Anterior cingulate cortex (tissue), 58 donors: ENCODE results near the gene KCNJ10.

Experiments used
- DNase-seq, 58 donors: peaks; one replicate each; lab custom pipeline; 2025; lab: John Stamatoyannopoulos, UW

KCNJ10 gene

DNA sequence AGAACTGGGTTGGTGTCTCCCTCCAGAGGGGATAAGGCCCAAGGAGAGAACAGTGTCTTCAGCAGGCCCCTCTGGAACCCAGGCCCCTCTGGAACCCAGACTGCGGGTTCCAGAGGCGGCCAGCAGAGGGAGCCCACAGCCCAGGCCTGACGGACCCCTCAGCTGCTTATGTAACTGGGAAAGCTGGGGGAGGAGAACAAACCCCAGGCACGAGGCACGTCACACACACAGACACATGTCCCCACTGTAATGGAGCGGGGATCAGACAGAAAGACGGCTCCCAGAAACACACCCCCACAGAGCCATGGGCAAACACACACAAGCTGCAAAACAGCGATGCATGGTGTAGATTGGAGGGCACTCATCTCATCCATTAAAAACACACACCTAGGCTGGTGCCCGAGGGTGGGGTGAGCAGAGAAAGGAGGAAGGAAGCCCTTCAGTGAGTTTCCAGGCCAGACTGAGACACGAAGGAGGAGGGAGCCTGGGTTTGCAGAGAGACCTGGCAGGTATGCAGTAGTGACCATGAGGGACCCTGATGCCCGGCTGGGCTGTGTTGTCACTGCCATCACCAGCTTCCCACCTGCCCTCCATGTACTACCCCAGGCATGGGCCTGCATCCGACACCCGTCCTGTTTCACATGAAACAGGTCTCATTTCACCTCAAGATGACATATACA, 31.2 kb upstream of the KCNJ10 start:
- DNase-seq, result peak; percentile 41 to 95 (median 86)

GRCh38 chr1:160099716-160100375, 29.9 kb upstream of the KCNJ10 start:
- DNase-seq, result no peak

DNA sequence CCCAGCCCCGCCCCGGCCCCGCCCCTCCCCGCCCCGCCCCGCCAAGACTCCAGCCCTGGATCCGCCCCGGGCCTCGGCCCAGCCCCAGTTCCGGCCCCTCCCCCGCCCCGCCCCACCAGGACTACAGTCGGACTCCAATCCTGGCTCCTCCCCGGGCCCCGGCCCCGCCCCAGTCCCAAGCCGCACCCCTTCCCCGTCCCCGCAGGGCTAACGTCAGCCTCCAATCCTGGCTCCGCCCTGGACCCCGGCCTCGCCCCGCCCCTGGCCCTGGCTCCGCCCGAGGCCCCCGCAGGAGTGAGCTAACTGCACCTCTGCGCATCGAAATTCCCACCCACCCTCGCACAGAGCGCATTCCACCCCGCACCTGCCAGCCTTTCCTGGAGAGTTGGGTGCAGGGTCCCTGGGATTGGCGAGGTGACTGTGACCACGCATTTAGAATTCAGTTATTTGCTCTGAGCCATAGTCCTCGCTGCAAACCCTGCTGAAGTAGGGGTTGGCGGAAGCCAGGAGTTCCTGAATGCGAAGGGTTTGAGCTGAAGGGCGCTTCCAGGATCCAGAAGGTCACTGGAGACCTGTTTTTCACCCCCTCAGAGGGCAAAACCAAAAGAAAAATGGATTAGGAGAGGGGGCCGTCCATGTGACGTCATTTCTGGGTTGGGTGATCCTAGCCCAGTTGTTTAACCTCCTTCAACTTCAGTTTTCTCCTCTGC, 29.0 kb upstream of the KCNJ10 start:
- DNase-seq, result peak; percentile 40 to 100 (median 97)

GRCh38 chr1:160097911-160098851, 28.2 kb upstream of the KCNJ10 start, which contains the start of gene IGSF8:
Gene IGSF8, minus strand, starts transcription at chr1:160098619. Its CDS starts 147 bp downstream, at chr1:160098472.
- DNase-seq, result peak in 56 of 58 donors; percentile 63 to 98 (median 92)

DNA sequence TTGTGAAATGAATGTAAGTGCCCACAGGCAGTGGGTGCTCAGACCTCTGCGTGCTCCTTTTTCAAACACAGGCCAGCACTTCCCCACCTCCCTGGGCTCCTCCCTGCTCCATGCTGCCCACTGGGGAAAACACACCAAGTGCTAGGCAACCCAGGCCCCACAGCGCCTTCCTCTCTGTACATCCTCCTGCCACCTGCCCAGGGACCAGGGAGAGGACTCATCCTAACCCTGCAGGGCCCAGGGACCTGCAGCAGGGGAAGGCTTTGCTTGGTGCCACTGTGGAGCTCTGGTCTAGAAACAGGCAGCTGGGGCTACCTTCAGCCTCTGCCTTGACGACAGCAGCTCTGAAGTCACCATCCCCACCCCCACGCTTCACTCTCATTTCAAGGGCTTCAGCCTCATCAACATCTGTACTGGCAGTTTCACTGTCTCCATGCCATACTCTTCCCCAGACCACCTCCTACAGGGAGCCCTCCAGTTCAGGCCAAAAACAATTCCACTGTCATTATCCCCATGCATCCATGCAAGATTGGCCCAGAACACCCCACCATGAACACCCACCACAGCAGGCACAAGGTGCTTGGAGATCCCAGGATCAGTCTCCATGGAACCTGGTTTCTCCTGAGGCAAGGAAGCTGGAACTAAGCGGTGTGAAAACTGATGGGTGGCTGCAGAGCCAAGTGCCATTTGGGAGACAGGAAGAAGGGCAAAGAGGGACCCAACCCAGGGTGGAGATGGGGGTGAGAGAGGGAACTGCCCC, 27.4 kb upstream of the KCNJ10 start:
- peak in 19 of 58 donors; percentile 23 to 64 (median 46) for DNase-seq

DNA sequence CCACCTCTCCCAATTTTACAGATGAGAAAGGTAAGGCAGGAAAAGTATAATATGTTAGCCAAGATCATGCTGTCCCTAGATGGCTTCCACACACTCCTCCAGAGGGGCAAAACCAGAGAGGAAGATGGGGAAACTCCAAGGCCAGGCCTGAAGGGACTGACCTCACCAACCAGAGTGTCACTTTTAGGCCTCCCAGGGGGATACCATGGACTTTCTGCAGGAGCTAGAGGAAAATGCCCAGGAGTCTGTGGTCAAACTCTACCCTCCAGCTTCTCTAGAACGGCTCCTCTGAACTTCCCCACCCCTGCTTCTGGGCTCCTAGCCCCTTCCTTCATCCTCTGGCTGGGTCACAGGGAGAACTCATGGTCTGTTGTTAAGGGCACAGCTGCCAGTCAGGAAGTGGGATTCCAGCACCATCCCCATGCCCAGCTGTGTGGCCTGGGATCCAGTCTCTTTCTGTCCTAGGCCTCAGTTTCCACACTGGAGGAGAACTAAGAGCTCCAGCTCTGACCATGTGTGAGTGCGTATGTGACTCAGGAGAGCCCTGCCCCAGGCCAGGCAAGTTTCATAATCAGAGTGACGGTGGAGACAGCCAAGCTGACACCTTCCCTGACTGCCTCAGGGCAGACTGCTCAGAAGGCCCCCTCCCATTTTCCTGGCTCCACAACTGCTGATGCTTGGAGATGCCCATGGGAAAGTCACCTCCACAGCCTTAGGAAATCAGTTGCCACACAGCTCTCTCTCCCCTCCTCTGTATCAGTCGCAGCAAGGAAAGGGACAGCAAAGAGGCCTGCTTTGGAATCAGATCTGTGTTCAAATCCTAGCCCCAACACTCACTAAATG, 26.5 kb upstream of the KCNJ10 start:
- peak in 5 of 58 donors; percentile 34 to 55 (median 38) for DNase-seq

DNA sequence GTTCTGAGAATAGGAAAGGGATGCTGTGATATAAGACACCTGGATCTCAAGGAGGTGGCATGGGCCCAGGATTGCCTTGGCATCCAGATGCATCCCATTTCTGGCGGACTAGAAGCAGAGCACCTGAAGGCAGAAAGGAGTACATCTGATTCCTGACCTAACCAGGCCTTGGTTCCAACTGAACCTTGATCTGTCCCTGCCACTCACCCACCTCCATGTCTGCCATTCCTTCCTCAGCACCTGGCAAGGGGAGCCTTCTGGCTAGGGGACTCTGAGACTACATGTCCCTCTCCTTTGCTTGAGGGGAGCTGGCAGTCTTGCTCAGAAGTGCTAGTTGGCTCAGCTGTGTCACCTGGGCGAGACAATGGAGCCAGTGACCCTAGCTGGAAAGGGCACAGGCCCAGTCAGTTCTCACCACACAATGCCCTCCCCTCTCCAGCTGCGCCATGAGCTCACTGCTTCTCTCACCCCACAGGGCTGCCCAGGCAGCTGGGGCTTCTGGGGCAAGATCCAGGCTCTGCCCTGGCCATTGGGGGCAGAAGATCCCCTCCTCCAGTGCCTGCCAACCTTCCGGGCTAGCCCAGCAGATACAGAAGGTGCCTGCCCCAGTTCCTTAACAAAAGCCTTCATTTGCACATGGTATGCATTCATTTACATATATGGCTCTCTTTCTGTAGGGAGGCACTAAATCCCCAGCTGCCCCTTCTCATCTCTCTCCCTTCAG, 25.6 kb upstream of the KCNJ10 start:
- peak in 45 of 58 donors; percentile 20 to 93 (median 72) for DNase-seq

- DNase-seq, result no peak
Measured at GRCh38 chr1:160094806-160095205, 24.8 kb upstream of the KCNJ10 start.

DNA sequence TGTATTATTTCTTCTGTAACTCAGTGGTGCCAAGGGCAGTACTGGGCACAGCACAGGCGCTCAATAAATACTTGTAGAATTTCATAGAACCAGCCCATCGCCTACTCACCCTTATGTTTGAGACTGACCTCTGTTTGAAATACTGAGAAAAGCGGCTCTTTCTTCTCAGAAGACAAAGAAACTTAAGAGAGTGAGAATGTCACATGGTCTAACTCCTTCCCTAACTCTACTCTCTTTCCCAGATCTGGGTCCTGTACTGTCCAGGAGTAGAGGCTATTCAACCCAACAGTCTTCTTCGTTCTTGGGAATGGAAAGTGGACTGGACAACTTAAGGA, 24.3 kb upstream of the KCNJ10 start:
- DNase-seq, result no peak

GRCh38 chr1:160093624-160094290, 23.8 kb upstream of the KCNJ10 start:
- peak in 2 of 58 donors; percentile 18 to 24 for DNase-seq

DNA sequence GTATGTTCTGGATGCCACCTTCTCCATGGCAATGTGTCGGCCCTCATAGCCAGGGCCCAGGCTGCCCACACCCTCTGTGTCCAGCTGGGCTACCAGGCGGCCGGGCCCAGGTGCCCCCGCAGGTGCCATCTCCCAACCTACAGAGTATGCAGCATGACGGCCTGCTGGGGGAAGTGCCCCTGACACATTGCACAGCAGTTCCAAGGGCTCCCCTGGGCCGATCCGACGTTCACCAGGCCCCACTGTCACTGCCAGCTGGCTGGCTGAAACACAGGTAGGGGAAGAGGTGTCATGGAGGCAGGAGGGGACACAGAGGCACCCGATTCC, 23.1 kb upstream of the KCNJ10 start:
- DNase-seq, result peak in 1 of 58 donors; percentile 35

DNA sequence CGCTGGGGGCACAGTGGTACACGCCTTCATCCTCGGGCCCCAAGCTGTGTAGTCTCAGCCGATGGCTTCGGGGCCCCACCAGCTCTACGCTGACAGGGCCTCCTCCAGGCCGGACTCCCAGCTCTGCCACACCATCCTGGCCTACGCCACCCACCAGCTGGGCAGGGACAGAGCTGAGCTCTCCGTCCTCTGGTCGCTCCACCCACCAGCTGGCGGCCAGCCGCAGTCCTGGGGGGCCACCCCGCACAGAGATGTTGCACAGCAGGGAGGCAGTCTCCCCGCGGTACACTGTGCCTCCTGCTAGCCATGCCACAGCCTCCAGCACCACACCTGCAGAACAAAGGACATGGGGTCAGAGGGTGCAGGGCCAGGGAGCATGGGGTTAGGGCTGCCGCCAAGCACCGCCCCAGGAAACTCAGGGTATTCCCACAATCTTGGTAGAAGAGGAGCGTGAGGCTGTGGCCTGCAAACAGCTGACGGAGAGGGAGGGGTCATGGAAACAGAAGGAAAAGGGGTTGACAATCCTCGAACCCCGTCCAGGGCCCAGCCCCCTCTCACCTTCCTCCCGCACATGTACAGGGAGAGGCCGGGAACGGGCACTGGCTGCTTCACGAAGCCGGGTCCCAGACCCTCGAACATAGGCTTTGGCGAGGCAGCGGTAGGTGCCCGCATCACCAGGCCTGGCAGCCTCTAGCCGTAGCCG, 22.6 kb upstream of the KCNJ10 start:
- DNase-seq, result peak in 34 of 58 donors; percentile 29 to 79 (median 54)

- DNase-seq, result no peak
Measured at GRCh38 chr1:160091666-160092223, 21.8 kb upstream of the KCNJ10 start.

DNA sequence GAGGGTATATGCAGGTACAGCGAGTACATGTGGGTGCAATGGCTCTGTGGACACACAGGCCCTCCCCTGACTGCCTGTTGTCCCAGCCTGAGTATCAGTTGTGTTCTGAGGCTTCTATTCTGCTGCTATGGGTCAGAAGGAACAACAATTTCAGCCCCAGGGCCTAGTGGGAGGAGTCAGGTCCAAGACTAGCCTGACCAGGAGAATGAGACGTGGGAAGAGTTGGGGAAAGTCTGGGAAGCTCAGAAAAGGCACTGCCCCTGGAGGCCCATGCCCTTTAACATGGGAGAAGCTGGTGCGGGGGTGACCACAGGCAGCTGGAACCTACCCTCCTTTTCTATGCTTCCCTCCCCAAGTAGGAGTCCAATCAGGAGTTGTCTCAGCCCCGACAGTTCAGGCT, 20.8 kb upstream of the KCNJ10 start:
- no peak for DNase-seq

- DNase-seq, result no peak
Measured at GRCh38 chr1:160089883-160090282, 19.9 kb upstream of the KCNJ10 start.

DNA sequence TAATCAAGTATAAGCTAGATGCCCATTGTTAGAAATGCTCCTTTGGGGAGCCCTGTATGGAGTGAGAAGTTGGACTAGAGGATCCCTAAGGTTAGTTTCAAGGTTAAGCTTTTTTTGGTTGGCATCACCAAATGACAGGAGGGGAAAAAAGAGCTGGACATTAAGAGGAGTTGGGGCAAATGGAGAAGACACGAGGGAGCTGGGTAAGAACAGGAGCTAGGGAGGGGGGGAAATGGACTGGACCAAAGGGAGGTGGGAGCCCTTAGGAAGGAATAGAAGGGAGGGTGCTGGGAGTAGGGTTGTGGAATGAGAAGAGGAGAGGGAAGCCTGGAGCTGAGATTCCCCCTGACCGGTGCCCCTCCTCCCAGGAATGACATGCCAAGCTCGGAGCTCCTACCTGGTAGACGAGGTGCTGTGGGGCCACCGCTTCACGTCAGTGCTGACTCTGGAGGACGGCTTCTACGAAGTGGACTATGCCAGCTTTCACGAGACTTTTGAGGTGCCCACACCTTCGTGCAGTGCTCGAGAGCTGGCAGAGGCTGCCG, 17.2 kb upstream of the KCNJ10 start:
- DNase-seq, result no peak
